K562 (cell line): ENCODE results near the gene TBX6. TPM values are rescaled to one million over a fixed set of nuclear protein-coding genes. Genes with fewer than 3 reads are reported as not detected.

Experiments used
- CBX5 ChIP-seq: IDR thresholded peaks from 2 replicates; pipeline ENCODE4 v1.6.1; 2014; ENCODE audit warnings: low read depth, borderline replicate concordance
- CCNT2 ChIP-seq: IDR thresholded peaks from 2 replicates; pipeline ENCODE4 v1.6.1; 2011; ENCODE audit warnings: borderline replicate concordance, low read depth, mild to moderate bottlenecking, moderate library complexity, mixed read lengths, low read length; ENCODE audit not compliant: insufficient read length; ENCODE audit errors: extremely low read depth
- CHD1 ChIP-seq: fragments of 200-600 bp; sonication (generic); IDR thresholded peaks from one replicate; pipeline ENCODE4 v1.6.1; 2012; ENCODE audit warnings: mild to moderate bottlenecking, moderate library complexity, low read length, inconsistent platforms
- E2F8 ChIP-seq: fragments of 450-650 bp; IDR thresholded peaks from 2 replicates; pipeline ENCODE4 v1.7.1; 2018; ENCODE audit warnings: mild to moderate bottlenecking, low read depth; ENCODE audit not compliant: partially characterized antibody
- ETV1 ChIP-seq: fragments of 450-650 bp; conservative IDR thresholded peaks from 2 replicates; pipeline ENCODE4 v1.6.1; 2016; ENCODE audit warnings: missing genetic modification characterization, control low read depth, low read depth, missing compliant biosample characterization
- GABPA ChIP-seq: fragments of 200-800 bp; sonication (Bioruptor generic); conservative IDR thresholded peaks from 2 replicates; pipeline ENCODE4 v1.6.1; 2016; ENCODE audit warnings: low read depth, missing genetic modification characterization, missing compliant biosample characterization
- HES1 ChIP-seq: fragments of 450-650 bp; IDR thresholded peaks from 2 replicates; pipeline ENCODE4 v1.6.1; 2016; ENCODE audit warnings: low read depth, mild to moderate bottlenecking, moderate library complexity
- KAT7 ChIP-seq: sonication (generic); formaldehyde crosslinking; IDR thresholded peaks from 2 replicates; pipeline ENCODE4 v1.8.0; 2022; ENCODE audit warnings: missing genetic modification reagents, mild to moderate bottlenecking, borderline replicate concordance
- KLF10 ChIP-seq: fragments of 250-450 bp; sonication (Bioruptor Pico); IDR thresholded peaks from 2 replicates; pipeline ENCODE4 v1.6.1; 2021; ENCODE audit warnings: matching md5 sums
- MAFK ChIP-seq: IDR thresholded peaks from 2 replicates; pipeline ENCODE4 v1.6.1; 2011; ENCODE audit warnings: low read length, improper control_type of control experiment
- MCM2 ChIP-seq: fragments of 450-650 bp; IDR thresholded peaks from 2 replicates; pipeline ENCODE4 v1.6.1; 2017; ENCODE audit warnings: low read depth, mild to moderate bottlenecking
- MEIS2 ChIP-seq: fragments of 450-650 bp; IDR thresholded peaks from 2 replicates; pipeline ENCODE4 v1.6.1; 2014; ENCODE audit warnings: mild to moderate bottlenecking; ENCODE audit not compliant: partially characterized antibody
- NCOA1 ChIP-seq: fragments of 450-650 bp; IDR thresholded peaks from 2 replicates; pipeline ENCODE4 v1.6.1; 2016; ENCODE audit warnings: low read depth
- NCOA4 ChIP-seq: fragments of 450-650 bp; IDR thresholded peaks from 2 replicates; pipeline ENCODE4 v1.6.1; 2018; ENCODE audit warnings: mild to moderate bottlenecking; ENCODE audit not compliant: partially characterized antibody
- NR2F6 ChIP-seq: fragments of 450-650 bp; formaldehyde crosslinking; IDR thresholded peaks from 2 replicates; pipeline ENCODE4 v1.4.0; 2020; ENCODE audit warnings: mild to moderate bottlenecking
- PHTF2 ChIP-seq: fragments of 250-450 bp; sonication (Bioruptor Pico); IDR thresholded peaks from 2 replicates; pipeline ENCODE4 v1.5.0; 2021; ENCODE audit warnings: mild to moderate bottlenecking
- POLR2A ChIP-seq: fragments of 450-650 bp; conservative IDR thresholded peaks from 2 replicates; pipeline ENCODE4 v1.6.1; 2016
- RBFOX2 ChIP-seq: fragments of 200-400 bp; formaldehyde crosslinking; IDR thresholded peaks from 2 replicates; pipeline ENCODE4 v1.6.1; 2017; ENCODE audit warnings: low read depth, mild to moderate bottlenecking, low read length, moderate library complexity
- SAP30 ChIP-seq: fragments of 200-600 bp; sonication (generic); IDR thresholded peaks from 2 replicates; pipeline ENCODE4 v1.6.1; 2012; ENCODE audit warnings: borderline replicate concordance, low read depth, mild to moderate bottlenecking, moderate library complexity, low read length, control low read depth, inconsistent platforms; ENCODE audit not compliant: insufficient read depth, poor library complexity, severe bottlenecking
- SIN3B ChIP-seq: fragments of 450-650 bp; IDR thresholded peaks from 2 replicates; pipeline ENCODE4 v1.6.1; 2017; ENCODE audit warnings: low read depth, mild to moderate bottlenecking, moderate library complexity
- TFAM ChIP-seq: fragments of 250-450 bp; sonication (Bioruptor Pico); conservative IDR thresholded peaks from 2 replicates; pipeline ENCODE4 v1.5.0; 2021; ENCODE audit warnings: mild to moderate bottlenecking, moderate library complexity
- THAP7 ChIP-seq: fragments of 250-450 bp; sonication (Bioruptor Pico); IDR thresholded peaks from 2 replicates; pipeline ENCODE4 v1.5.0; 2021
- U2AF2 ChIP-seq: fragments of 200-400 bp; formaldehyde crosslinking; optimal IDR thresholded peaks from 2 replicates; pipeline ENCODE3; 2017; ENCODE audit warnings: low read depth, mild to moderate bottlenecking, low read length
- ZBTB26 ChIP-seq: fragments of 450-650 bp; formaldehyde crosslinking; IDR thresholded peaks from 2 replicates; pipeline ENCODE4 v1.4.0; 2022; ENCODE audit warnings: missing genetic modification characterization
- ZNF584 ChIP-seq: fragments of 200-800 bp; sonication (Bioruptor generic); IDR thresholded peaks from 2 replicates; pipeline ENCODE4 v1.6.1; 2016; ENCODE audit warnings: low read depth, mild to moderate bottlenecking, missing genetic modification characterization, missing compliant biosample characterization
- polyA plus RNA-seq, 8 experiments: library from polyadenylated mRNA; depleted of rRNA in 4 of 8; stranded (reverse) in 5 of 8; unstranded in 3 of 8; fragments of >200 nt; fragmentation: Nextera tagmentation in 2 of 8; fragmentation: Illumina TruSeq in 1 of 8; extraction: Ambion mirVana in 2 of 8; extraction: Trizol in 1 of 8; gene quantifications; 2 replicates each; pipeline versions ENCODE4 v1.2.1 to v1.2.3, GENCODE V29; 2011 to 2014; ENCODE audit warnings: inconsistent platforms in 1 of 8, missing spikeins in 1 of 8
- total RNA-seq, 7 experiments: library from RNA; depleted of rRNA in 6 of 7; stranded (reverse); fragments of >200 nt in 6 of 7; fragmentation: Illumina TruSeq in 2 of 7; extraction: Trizol in 2 of 7; gene quantifications; 2 replicates each; pipeline versions ENCODE4 v1.2.1 to v1.2.3, GENCODE V29; 2011 to 2021; ENCODE audit warnings: low replicate concordance in 1 of 7

The TBX6 gene
- total and polyA plus RNA-seq, 9 of the 15 experiments (the other 6 are each of a cell fraction or from before 2014, with no cell fraction given) = 0.07 to 0.58 (median 0.11) TPM; not detected in 2

- TF ChIP-seq E2F8 (no peak), TFAM (CRISPR knock-in tag) (no peak), SAP30 (peak; percentile 3), HES1 (no peak), MEIS2 (peak; percentile 64), MAFK (no peak), ZBTB26 (CRISPR knock-in tag) (no peak), CHD1 (no peak), NCOA4 (no peak), GABPA (tag) (peak; percentile 48), KAT7 (CRISPR knock-in tag) (no peak), MCM2 (no peak), THAP7 (CRISPR knock-in tag) (no peak), KLF10 (CRISPR knock-in tag) (no peak), POLR2A (no peak), PHTF2 (CRISPR knock-in tag) (no peak), CBX5 (no peak), SIN3B (no peak), ETV1 (tag) (peak; percentile 48), U2AF2 (no peak), NCOA1 (no peak), ZNF584 (CRISPR knock-in tag) (no peak), CCNT2 (no peak), NR2F6 (CRISPR knock-in tag) (no peak), RBFOX2 (no peak)
Measured at GRCh38 chr16:30053376-30054015, 38.2 kb downstream of the TBX6 start (continued).
